ENCODE results near the gene SIX1. TPM values are rescaled to one million over a fixed set of nuclear protein-coding genes. Genes with fewer than 3 reads are reported as not detected.

The SIX1 gene
- polyA plus RNA-seq, 3 donors: 6.3 to 9.9 (median 8.4) TPM

GRCh38 chr14:60599727-60600126 lies 49.5 kb downstream of the SIX1 start:
- DNase-seq: no peak

GRCh38 chr14:60596139-60596538 lies 53.1 kb downstream of the SIX1 start:
- DNase-seq: no peak

- no peak for DNase-seq
Measured at GRCh38 chr14:60594062-60594461, 55.2 kb downstream of the SIX1 start.

Other genes starting within 250 kb of the SIX1 start
- under 1 TPM in 2 of 3 donors, not detected in 1; 0.36 to 0.45 TPM for gene C14orf39, start 163.4 kb downstream of the SIX1 start, polyA plus RNA-seq (ENCODE audit: insufficient read length in 3 of 3)
- not detected for gene SIX6, start 140.3 kb downstream of the SIX1 start, polyA plus RNA-seq (ENCODE audit: insufficient read length in 3 of 3)
- gene SIX4, start 74.9 kb upstream of the SIX1 start, polyA plus RNA-seq (ENCODE audit: insufficient read length in 3 of 3): 1 to 10 TPM; 5.7 to 7.0 (median 6.4) TPM
- gene MNAT1, start 85.3 kb upstream of the SIX1 start, polyA plus RNA-seq (ENCODE audit: insufficient read length in 3 of 3): 10 to 100 TPM; 39.7 to 46.2 (median 40.3) TPM

All from renal pelvis (tissue), 4 donors.